ENCODE data around the gene KLF13. TPM values are rescaled to one million over a fixed set of nuclear protein-coding genes. Genes with fewer than 3 reads are reported as not detected.
A peak's percentile ranks its signal among the peaks of the same experiment; 100 is the strongest.

The KLF13 gene
- total RNA-seq, 4 donors from 2014 or later: 18.3 to 50.2 (median 32.9) TPM

- Histone ChIP-seq H3K27ac (peak overlapping the region; percentile 93 to 99 (median 98)), H3K27me3 (no peaks in the 10 kb centered on the region), H3K4me3 (peak overlapping the region; percentile 72 to 97 (median 88)), H3K9me3 (no peaks in the 10 kb centered on the region), H3K36me3 (no peaks in the 10 kb centered on the region), H3K4me1 (peaks cover 24 to 28% of the 10 kb centered on the region in 2 donors)
- peak; percentile 7 to 9 for ATAC-seq
- peak in 1 of 2 donors; percentile 43 for DNase-seq
- TF ChIP-seq, protein P1, sequence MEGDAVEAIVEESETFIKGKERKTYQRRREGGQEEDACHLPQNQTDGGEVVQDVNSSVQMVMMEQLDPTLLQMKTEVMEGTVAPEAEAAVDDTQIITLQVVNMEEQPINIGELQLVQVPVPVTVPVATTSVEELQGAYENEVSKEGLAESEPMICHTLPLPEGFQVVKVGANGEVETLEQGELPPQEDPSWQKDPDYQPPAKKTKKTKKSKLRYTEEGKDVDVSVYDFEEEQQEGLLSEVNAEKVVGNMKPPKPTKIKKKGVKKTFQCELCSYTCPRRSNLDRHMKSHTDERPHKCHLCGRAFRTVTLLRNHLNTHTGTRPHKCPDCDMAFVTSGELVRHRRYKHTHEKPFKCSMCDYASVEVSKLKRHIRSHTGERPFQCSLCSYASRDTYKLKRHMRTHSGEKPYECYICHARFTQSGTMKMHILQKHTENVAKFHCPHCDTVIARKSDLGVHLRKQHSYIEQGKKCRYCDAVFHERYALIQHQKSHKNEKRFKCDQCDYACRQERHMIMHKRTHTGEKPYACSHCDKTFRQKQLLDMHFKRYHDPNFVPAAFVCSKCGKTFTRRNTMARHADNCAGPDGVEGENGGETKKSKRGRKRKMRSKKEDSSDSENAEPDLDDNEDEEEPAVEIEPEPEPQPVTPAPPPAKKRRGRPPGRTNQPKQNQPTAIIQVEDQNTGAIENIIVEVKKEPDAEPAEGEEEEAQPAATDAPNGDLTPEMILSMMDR (IDR thresholded peaks at IDR 0.05 in 4 of 5, conservative IDR thresholded peaks at IDR 0.05 in 1 of 5): no peak
- TF ChIP-seq POLR2A (IDR thresholded peaks at IDR 0.05): no peak
- in situ Hi-C loops (cut with MboI; ENCODE audit: low sequenced_read_pairs in 4 of 4) (loop anchor here in 3 of 4 donors (10.0 to 25.0 kb wide), 2 partner anchors 111 to 363 kb away; no protein-coding TSS in a partner anchor), intact Hi-C loops (cut with DNase I; ENCODE audit: low total_unique reads) (loop anchor here (1.0 to 5.0 kb wide), 8 partner anchors 23 to 1503 kb away; partner anchors contain the start of genes MTMR10 and TJP1)
Observed at GRCh38 chr15:31325595-31326155, 960 bp upstream of the KLF13 start.

DNA sequence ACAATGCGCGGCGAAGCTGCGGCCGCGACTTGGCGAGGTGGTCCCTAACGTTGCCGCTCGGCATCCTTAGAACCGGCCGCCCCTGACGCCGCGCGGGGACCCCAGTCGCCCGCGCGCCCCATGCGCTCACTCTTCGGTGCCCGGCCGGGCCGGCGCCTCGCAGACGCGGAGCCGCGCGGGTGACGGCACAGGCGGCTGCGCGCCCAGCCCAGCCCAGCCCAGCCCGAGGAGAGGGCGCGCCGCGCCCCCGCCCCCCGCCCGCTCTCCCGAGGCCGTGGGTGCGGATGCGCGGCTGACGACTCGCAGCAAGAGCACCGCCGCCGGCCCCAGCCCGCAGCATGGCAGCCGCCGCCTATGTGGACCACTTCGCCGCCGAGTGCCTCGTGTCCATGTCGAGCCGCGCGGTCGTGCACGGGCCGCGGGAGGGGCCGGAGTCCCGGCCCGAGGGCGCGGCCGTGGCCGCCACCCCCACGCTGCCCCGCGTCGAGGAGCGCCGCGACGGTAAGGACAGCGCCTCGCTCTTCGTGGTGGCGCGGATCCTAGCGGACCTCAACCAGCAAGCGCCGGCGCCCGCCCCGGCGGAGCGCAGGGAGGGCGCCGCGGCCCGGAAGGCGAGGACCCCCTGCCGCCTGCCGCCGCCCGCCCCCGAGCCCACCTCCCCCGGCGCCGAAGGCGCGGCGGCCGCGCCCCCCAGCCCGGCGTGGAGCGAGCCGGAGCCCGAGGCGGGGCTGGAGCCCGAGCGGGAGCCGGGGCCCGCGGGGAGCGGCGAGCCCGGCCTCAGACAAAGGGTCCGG is 437 bp downstream of the KLF13 start:
- TF ChIP-seq POLR2A (IDR thresholded peaks at IDR 0.05): peak; percentile 71 to 81
- TF ChIP-seq, protein P1 (IDR thresholded peaks at IDR 0.05 in 4 of 5, conservative IDR thresholded peaks at IDR 0.05 in 1 of 5): no peak
- H3K27ac ChIP-seq: peak overlapping the region; percentile 86 to 99 (median 92)
- DNase-seq (no peak), ATAC-seq (peak; percentile 47 to 53)
- H3K9me3 ChIP-seq: no peaks in the 10 kb centered on the region
- intact Hi-C loops (cut with DNase I; ENCODE audit: low total_unique reads) (loop anchor here (1.0 to 5.0 kb wide), 8 partner anchors 22 to 1505 kb away; partner anchors contain the start of genes MTMR10 and TJP1), in situ Hi-C loops (cut with MboI; ENCODE audit: low sequenced_read_pairs in 4 of 4) (loop anchor here in 3 of 4 donors (10.0 to 25.0 kb wide), 2 partner anchors 112 to 365 kb away; no protein-coding TSS in a partner anchor)
- H3K4me3 ChIP-seq: peak overlapping the region; percentile 67 to 91 (median 77)
- no peaks in the 10 kb centered on the region for H3K27me3 ChIP-seq
- H3K36me3 ChIP-seq: no peaks in the 10 kb centered on the region
- H3K4me1 ChIP-seq: peaks cover 38 to 40% of the 10 kb centered on the region in 2 donors

- no peaks in the 10 kb centered on the region for H3K9me3 ChIP-seq
- H3K27ac ChIP-seq: peak overlapping the region; percentile 86 to 99 (median 92)
- in situ Hi-C loops (cut with MboI; ENCODE audit: low sequenced_read_pairs in 4 of 4) (loop anchor here in 3 of 4 donors (10.0 to 25.0 kb wide), 2 partner anchors 113 to 366 kb away; no protein-coding TSS in a partner anchor), intact Hi-C loops (cut with DNase I; ENCODE audit: low total_unique reads) (loop anchor here (2.0 to 5.0 kb wide), 5 partner anchors 21 to 1506 kb away; partner anchors contain the start of genes MTMR10 and TJP1)
- H3K36me3 ChIP-seq: no peaks in the 10 kb centered on the region
- H3K27me3 ChIP-seq: no peaks in the 10 kb centered on the region
- ATAC-seq (peak; percentile 10 to 14), DNase-seq (peak in 1 of 2 donors; percentile 67)
- peaks cover 45 to 48% of the 10 kb centered on the region in 2 donors for H3K4me1 ChIP-seq
- H3K4me3 ChIP-seq: peak overlapping the region; percentile 67 to 91 (median 78)
- peak; percentile 83 to 85 for TF ChIP-seq POLR2A (IDR thresholded peaks at IDR 0.05)
- TF ChIP-seq, protein P1 (IDR thresholded peaks at IDR 0.05 in 4 of 5, conservative IDR thresholded peaks at IDR 0.05 in 1 of 5): peak in 4 of 5 experiments; percentile 13 to 44 (median 24)
Observed at GRCh38 chr15:31327669-31328427, 1.2 kb downstream of the KLF13 start.

DNA sequence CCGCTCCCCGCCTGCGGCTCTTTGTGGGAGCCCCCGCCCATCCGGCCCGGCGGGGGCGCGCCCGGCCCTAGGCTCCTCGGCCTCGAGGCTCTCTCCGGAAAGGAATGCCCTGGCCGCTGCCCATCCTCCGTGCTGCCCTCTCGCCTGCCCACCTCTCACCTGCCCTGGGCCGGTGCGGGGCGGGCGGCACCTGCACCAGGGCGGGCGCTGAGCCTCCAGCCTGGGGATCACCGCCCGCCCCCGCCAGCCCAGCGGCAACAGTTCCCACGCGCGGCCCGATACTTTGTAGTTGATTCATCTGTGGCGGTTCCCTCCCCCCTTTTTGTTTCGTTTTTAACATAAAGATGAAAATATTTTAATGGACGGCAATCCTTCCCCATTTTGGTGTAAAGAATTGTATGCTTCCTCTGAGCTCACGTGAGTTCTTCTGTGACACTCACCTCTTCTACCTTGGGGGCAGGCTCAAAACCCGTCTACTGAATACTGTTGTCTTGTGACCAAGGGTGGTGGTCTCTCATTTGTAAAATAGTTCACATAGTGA is 1.9 kb downstream of the KLF13 start:
- ATAC-seq (peak; percentile 2 to 3), DNase-seq (no peak)
- intact Hi-C loops (cut with DNase I; ENCODE audit: low total_unique reads): loop anchor here (5.0 kb wide), 3 partner anchors 159 to 1506 kb away; partner anchors contain the start of genes MTMR10 and TJP1
- TF ChIP-seq, protein P1 (IDR thresholded peaks at IDR 0.05 in 4 of 5, conservative IDR thresholded peaks at IDR 0.05 in 1 of 5): no peak
- no peak for TF ChIP-seq POLR2A (IDR thresholded peaks at IDR 0.05)
- H3K4me3 ChIP-seq: peak overlapping the region; percentile 61 to 91 (median 78)
- no peaks in the 10 kb centered on the region for H3K27me3 ChIP-seq
- H3K27ac ChIP-seq: peak overlapping the region; percentile 82 to 99 (median 91)
- in situ Hi-C loops (cut with MboI; ENCODE audit: low sequenced_read_pairs in 4 of 4): loop anchor here in 3 of 4 donors (10.0 to 25.0 kb wide), 2 partner anchors 114 to 366 kb away; no protein-coding TSS in a partner anchor
- H3K4me1 ChIP-seq: peaks cover 49 to 54% of the 10 kb centered on the region in 2 donors
- no peaks in the 10 kb centered on the region for H3K9me3 ChIP-seq
- H3K36me3 ChIP-seq: no peaks in the 10 kb centered on the region
